SJSA1 (cell line): Measurements from ENCODE around the gene CCL7. TPM values are rescaled to one million over a fixed set of nuclear protein-coding genes. Genes with fewer than 3 reads are reported as not detected.

ENCODE experiments used
- DNase-seq, 2 experiments: peaks; one replicate each; pipeline ENCODE4 v3.0.0-alpha.2; 2015 to 2020; ENCODE audit warnings: low spot score in 2 of 2, low read depth in 1 of 2
- H3K27ac ChIP-seq: fragments of 250-450 bp; sonication (Bioruptor Pico); 2 replicates; pipeline ENCODE4 v1.5.1; 2020; ENCODE audit warnings: mild to moderate bottlenecking, moderate library complexity
- H3K27me3 ChIP-seq: fragments of 250-450 bp; sonication (Bioruptor Pico); replicated peaks from 2 replicates; pipeline ENCODE4 v1.5.1; 2020; ENCODE audit warnings: mild to moderate bottlenecking, moderate library complexity
- H3K36me3 ChIP-seq: fragments of 250-450 bp; sonication (Bioruptor Pico); 2 replicates; pipeline ENCODE4 v1.5.1; 2020; ENCODE audit warnings: mild to moderate bottlenecking
- H3K4me1 ChIP-seq: fragments of 250-450 bp; sonication (Bioruptor Pico); replicated peaks from 2 replicates; pipeline ENCODE4 v1.6.1; 2021; ENCODE audit warnings: mild to moderate bottlenecking
- H3K4me3 ChIP-seq: fragments of 250-450 bp; sonication (Bioruptor Pico); 2 replicates; pipeline ENCODE4 v1.5.1; 2020; ENCODE audit warnings: mild to moderate bottlenecking
- H3K9me3 ChIP-seq: fragments of 250-450 bp; sonication (Bioruptor Pico); replicated peaks from 2 replicates; pipeline ENCODE4 v1.5.1; 2020; ENCODE audit warnings: mild to moderate bottlenecking
- total RNA-seq: library from RNA; depleted of rRNA; stranded (reverse); fragments of >200 nt; shearing (Covaris generic); gene quantifications from 2 replicates; pipeline ENCODE4 v1.2.3, GENCODE V29; 2014

Gene CCL7
- total RNA-seq, 1 experiment from 2014 or later = not detected

- H3K4me3 ChIP-seq = no peak overlapping the region
Measured at GRCh38 chr17:34252444-34253138, 17.4 kb upstream of the CCL7 start.

GRCh38 chr17:34253139-34253525 lies 16.9 kb upstream of the CCL7 start:
- H3K27me3 ChIP-seq = no peaks in the 10 kb centered on the region
- peak overlapping the region; percentile 85 for H3K27ac ChIP-seq
- H3K4me3 ChIP-seq = no peak overlapping the region
- DNase-seq = no peak
- no peaks in the 10 kb centered on the region; the same call in 1 of the 2 replicates for H3K36me3 ChIP-seq
- peaks cover 75% of the 10 kb centered on the region for H3K4me1 ChIP-seq
- no peaks in the 10 kb centered on the region for H3K9me3 ChIP-seq

More at GRCh38 chr17:34252444-34253138, 17.4 kb upstream of the CCL7 start:
- Histone ChIP-seq H3K36me3 (no peaks in the 10 kb centered on the region; the same call in 1 of the 2 replicates), H3K27me3 (no peaks in the 10 kb centered on the region), H3K9me3 (no peaks in the 10 kb centered on the region), H3K4me1 (peaks cover 81% of the 10 kb centered on the region), H3K27ac (peak overlapping the region; percentile 85)
- DNase-seq = peak; percentile 92 to 96

DNA sequence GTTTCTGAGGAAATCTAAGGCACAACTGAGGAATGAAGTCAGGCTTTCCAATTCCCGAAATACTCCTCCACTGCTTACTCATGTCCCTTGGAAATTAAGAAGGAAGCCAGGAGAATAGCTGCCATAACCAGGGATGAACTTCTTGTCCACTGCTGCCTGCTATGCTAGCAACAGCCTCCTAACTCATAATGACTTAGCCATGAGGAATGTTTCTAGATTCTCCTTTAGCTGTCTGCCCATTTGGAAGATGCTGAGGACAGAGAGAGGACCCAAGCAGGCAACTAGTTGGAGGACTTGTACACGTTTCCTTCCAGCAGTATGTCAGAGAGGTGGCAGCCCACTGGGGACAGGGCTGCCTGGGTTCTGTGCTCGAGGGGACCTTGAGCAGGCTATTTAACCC lies 15.9 kb upstream of the CCL7 start:
- H3K27me3 ChIP-seq = no peaks in the 10 kb centered on the region
- DNase-seq = peak in 1 of 2 experiments; percentile 50
- H3K4me1 ChIP-seq = peaks cover 65% of the 10 kb centered on the region
- H3K27ac ChIP-seq = peak overlapping the region; percentile 85
- H3K9me3 ChIP-seq = no peaks in the 10 kb centered on the region
- no peak overlapping the region for H3K4me3 ChIP-seq
- no peaks in the 10 kb centered on the region; the same call in 1 of the 2 replicates for H3K36me3 ChIP-seq

DNA sequence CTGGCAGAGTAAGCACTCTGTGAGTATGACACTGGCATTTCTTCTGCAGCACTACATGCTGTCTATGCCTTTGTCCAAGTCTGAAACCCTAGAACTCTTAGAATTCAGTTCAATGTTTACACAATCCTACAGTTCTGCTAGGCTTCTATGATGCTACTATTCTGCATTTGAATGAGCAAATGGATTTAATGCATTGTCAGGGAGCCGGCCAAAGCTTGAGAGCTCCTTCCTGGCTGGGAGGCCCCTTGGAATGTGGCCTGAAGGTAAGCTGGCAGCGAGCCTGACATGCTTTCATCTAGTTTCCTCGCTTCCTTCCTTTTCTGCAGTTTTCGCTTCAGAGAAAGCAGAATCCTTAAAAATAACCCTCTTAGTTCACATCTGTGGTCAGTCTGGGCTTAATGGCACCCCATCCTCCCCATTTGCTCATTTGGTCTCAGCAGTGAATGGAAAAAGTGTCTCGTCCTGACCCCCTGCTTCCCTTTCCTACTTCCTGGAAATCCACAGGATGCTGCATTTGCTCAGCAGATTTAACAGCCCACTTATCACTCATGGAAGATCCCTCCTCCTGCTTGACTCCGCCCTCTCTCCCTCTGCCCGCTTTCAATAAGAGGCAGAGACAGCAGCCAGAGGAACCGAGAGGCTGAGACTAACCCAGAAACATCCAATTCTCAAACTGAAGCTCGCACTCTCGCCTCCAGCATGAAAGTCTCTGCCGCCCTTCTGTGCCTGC lies 15.2 kb upstream of the CCL7 start, which contains the start of gene CCL2:
CCL2 (plus strand) TSS at position 635 of the 730 bp plus-strand sequence; CDS start at position 700, 65 bp downstream.
- H3K36me3 ChIP-seq = no peaks in the 10 kb centered on the region; the same call in 1 of the 2 replicates
- DNase-seq = peak; percentile 77 to 88
- H3K4me3 ChIP-seq = peak within 1 kb of the TSS; percentile 32
- H3K27me3 ChIP-seq = no peaks in the 10 kb centered on the region
- H3K9me3 ChIP-seq = no peaks in the 10 kb centered on the region
- H3K27ac ChIP-seq = peak within 1 kb of the TSS; percentile 85
- H3K4me1 ChIP-seq = peaks cover 58% of the 10 kb centered on the region

GRCh38 chr17:34255381-34255732 lies 14.7 kb upstream of the CCL7 start:
- DNase-seq = no peak
- peak overlapping the region; percentile 32 for H3K4me3 ChIP-seq
- peaks cover 53% of the 10 kb centered on the region for H3K4me1 ChIP-seq
- no peaks in the 10 kb centered on the region for H3K9me3 ChIP-seq
- H3K36me3 ChIP-seq = no peaks in the 10 kb centered on the region; the same call in 1 of the 2 replicates
- peak overlapping the region; percentile 85 for H3K27ac ChIP-seq
- H3K27me3 ChIP-seq = no peaks in the 10 kb centered on the region

GRCh38 chr17:34255841-34256240 lies 14.2 kb upstream of the CCL7 start:
- Histone ChIP-seq H3K27me3 (no peaks in the 10 kb centered on the region), H3K36me3 (no peaks in the 10 kb centered on the region; the same call in 1 of the 2 replicates), H3K27ac (no peak overlapping the region), H3K4me1 (peaks cover 48% of the 10 kb centered on the region), H3K4me3 (peak overlapping the region; percentile 32), H3K9me3 (no peaks in the 10 kb centered on the region)
- DNase-seq = no peak

GRCh38 chr17:34257299-34257985 lies 12.6 kb upstream of the CCL7 start:
- H3K36me3 ChIP-seq = no peaks in the 10 kb centered on the region; the same call in 1 of the 2 replicates
- H3K4me3 ChIP-seq = no peak overlapping the region
- DNase-seq = no peak
- H3K9me3 ChIP-seq = no peaks in the 10 kb centered on the region
- H3K27ac ChIP-seq = no peak overlapping the region
- H3K27me3 ChIP-seq = no peaks in the 10 kb centered on the region; the same call in 1 of the 2 replicates
- H3K4me1 ChIP-seq = peaks cover 32% of the 10 kb centered on the region

DNA sequence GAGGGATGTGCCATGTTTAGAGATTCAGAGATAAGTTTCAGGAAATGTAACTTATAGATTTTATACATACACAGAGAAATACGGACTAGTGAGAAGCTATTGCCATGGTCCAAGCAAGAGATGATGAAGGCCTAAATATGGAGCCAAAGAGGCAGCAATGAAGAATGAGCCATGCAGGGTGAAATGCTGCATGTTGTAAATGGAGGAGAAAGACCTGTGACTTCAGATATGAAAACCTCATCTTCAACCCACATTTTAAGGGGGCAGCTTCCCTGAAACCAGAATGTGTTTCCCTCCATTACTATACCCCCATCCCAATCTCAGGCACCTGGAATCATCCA lies 12.1 kb upstream of the CCL7 start:
- Histone ChIP-seq H3K27me3 (no peaks in the 10 kb centered on the region; the same call in 1 of the 2 replicates), H3K4me1 (peaks cover 27% of the 10 kb centered on the region)

DNA sequence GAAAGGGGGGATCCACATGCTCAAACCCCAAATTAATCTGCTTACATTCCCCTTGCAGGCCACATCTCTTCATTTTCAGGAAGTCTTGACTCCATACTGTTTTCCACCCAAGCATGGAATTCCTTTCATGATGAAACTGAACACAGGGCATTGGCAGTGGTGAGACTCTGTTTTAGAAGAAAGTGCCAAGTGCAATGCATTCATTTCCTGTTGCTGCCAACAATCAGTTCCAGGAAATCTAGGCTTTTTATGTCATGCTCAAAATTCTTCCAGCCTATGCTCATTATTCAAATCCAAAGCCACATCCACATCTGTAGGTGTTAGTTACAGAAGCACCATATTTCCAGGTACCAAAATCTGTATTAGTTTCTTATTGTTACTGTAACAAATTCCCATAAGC lies 10.9 kb upstream of the CCL7 start:
- no peaks in the 10 kb centered on the region for H3K9me3 ChIP-seq
- no peaks in the 10 kb centered on the region; the same call in 1 of the 2 replicates for H3K27me3 ChIP-seq
- no peak for DNase-seq
- H3K4me3 ChIP-seq = no peak overlapping the region
- H3K27ac ChIP-seq = no peak overlapping the region
- H3K36me3 ChIP-seq = no peaks in the 10 kb centered on the region; the same call in 1 of the 2 replicates
- H3K4me1 ChIP-seq = peaks cover 15% of the 10 kb centered on the region

More for the DNA sequence above, 12.1 kb upstream of the CCL7 start:
- Histone ChIP-seq H3K9me3 (no peaks in the 10 kb centered on the region), H3K4me3 (no peak overlapping the region), H3K27ac (no peak overlapping the region), H3K36me3 (no peaks in the 10 kb centered on the region; the same call in 1 of the 2 replicates)
- DNase-seq = no peak

DNA sequence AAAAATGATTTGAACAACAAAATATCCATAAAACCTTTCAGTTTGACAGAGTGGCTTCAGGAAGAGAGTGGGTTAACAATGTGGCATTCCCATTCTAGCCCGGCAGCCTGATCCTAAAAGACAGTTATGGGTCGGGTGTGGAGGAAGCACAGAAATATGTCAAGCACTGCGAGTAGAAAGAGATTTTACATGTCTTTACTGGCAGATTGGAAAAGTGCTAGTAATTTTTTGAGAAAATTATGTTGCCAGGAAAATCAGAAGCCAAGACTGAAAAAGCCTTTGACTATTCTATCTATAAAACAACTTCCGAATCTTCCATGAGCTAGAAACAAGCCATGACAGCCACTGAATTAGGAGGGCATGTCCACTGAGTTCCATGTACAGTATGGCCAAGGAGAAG lies 9.2 kb upstream of the CCL7 start:
- no peak overlapping the region for H3K27ac ChIP-seq
- no peaks in the 10 kb centered on the region for H3K9me3 ChIP-seq
- no peak overlapping the region for H3K4me3 ChIP-seq
- H3K4me1 ChIP-seq = no peaks in the 10 kb centered on the region; the same call in 1 of the 2 replicates
- peaks cover 5% of the 10 kb centered on the region; the same call in 1 of the 2 replicates for H3K27me3 ChIP-seq
- H3K36me3 ChIP-seq = no peaks in the 10 kb centered on the region; the same call in 1 of the 2 replicates
- no peak for DNase-seq

- Histone ChIP-seq H3K4me3 (no peak overlapping the region), H3K36me3 (no peaks in the 10 kb centered on the region; the same call in 1 of the 2 replicates), H3K27me3 (peaks cover 5% of the 10 kb centered on the region; the same call in 1 of the 2 replicates), H3K27ac (no peak overlapping the region; the same call in 1 of the 2 replicates), H3K4me1 (no peaks in the 10 kb centered on the region; the same call in 1 of the 2 replicates), H3K9me3 (no peaks in the 10 kb centered on the region)
- DNase-seq = no peak
Measured at GRCh38 chr17:34261568-34262337, 8.3 kb upstream of the CCL7 start.

GRCh38 chr17:34265711-34266110 lies 4.3 kb upstream of the CCL7 start:
- Histone ChIP-seq H3K27ac (no peak overlapping the region), H3K4me1 (no peaks in the 10 kb centered on the region), H3K36me3 (no peaks in the 10 kb centered on the region), H3K27me3 (peaks cover 5% of the 10 kb centered on the region; the same call in 1 of the 2 replicates), H3K9me3 (no peaks in the 10 kb centered on the region), H3K4me3 (no peak overlapping the region)
- DNase-seq = no peak

DNA sequence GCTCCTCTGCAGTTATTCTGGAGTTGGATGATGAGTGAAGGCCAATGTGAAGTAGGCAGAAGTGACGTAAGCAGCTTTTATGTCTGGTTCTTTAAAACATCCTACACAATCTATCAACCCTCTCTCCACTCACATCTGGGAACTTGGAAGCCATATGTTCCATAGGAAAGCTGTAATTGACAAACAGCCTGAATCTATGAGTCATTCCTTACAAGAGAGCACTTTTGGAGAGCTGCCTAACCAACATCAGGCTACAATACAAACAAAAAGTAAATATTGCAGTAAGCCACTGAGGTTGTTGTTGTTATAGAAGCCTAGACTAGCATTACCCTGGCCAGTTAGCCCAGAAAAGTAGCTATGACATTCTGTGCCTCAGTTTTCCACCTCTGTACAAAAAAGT lies 5.9 kb downstream of the CCL7 start:
- Histone ChIP-seq H3K27ac (no peak overlapping the region), H3K36me3 (no peaks in the 10 kb centered on the region), H3K27me3 (no peaks in the 10 kb centered on the region), H3K4me3 (no peak overlapping the region), H3K9me3 (no peaks in the 10 kb centered on the region), H3K4me1 (peaks cover 9% of the 10 kb centered on the region)
- DNase-seq = peak in 1 of 2 experiments; percentile 59
